GM12873 (cell line): ENCODE data around the gene TSPAN31.
A peak's percentile ranks its signal among the peaks of the same experiment; 100 is the strongest.

Experiments used
- TF ChIP-seq, protein P1 (sequence below): IDR thresholded peaks from 2 replicates; pipeline ENCODE4 v1.5.1; 2012; ENCODE audit warnings: low read depth, mild to moderate bottlenecking, moderate library complexity, low read length, control low read depth; ENCODE audit not compliant: insufficient read depth; ENCODE audit errors: missing control alignments

The TSPAN31 gene

DNA sequence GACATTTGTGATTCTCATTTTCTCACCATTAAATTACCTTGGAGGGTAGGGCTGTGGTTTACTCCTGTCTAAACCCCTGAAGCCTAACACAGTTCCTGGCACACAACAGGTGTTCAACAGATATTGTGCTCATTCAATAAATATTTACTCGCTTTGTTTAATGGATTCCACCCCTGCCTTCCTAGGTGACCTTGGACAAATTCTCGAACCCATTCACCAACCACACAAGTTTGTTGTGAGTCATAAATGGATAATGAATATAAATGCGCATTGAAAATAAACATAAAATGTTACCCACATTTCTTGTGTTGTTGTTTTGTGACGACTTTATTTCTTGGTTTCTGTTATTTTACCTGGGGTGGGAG is 37.4 kb downstream of the TSPAN31 start:
- TF ChIP-seq, protein P1, sequence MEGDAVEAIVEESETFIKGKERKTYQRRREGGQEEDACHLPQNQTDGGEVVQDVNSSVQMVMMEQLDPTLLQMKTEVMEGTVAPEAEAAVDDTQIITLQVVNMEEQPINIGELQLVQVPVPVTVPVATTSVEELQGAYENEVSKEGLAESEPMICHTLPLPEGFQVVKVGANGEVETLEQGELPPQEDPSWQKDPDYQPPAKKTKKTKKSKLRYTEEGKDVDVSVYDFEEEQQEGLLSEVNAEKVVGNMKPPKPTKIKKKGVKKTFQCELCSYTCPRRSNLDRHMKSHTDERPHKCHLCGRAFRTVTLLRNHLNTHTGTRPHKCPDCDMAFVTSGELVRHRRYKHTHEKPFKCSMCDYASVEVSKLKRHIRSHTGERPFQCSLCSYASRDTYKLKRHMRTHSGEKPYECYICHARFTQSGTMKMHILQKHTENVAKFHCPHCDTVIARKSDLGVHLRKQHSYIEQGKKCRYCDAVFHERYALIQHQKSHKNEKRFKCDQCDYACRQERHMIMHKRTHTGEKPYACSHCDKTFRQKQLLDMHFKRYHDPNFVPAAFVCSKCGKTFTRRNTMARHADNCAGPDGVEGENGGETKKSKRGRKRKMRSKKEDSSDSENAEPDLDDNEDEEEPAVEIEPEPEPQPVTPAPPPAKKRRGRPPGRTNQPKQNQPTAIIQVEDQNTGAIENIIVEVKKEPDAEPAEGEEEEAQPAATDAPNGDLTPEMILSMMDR: no peak

DNA sequence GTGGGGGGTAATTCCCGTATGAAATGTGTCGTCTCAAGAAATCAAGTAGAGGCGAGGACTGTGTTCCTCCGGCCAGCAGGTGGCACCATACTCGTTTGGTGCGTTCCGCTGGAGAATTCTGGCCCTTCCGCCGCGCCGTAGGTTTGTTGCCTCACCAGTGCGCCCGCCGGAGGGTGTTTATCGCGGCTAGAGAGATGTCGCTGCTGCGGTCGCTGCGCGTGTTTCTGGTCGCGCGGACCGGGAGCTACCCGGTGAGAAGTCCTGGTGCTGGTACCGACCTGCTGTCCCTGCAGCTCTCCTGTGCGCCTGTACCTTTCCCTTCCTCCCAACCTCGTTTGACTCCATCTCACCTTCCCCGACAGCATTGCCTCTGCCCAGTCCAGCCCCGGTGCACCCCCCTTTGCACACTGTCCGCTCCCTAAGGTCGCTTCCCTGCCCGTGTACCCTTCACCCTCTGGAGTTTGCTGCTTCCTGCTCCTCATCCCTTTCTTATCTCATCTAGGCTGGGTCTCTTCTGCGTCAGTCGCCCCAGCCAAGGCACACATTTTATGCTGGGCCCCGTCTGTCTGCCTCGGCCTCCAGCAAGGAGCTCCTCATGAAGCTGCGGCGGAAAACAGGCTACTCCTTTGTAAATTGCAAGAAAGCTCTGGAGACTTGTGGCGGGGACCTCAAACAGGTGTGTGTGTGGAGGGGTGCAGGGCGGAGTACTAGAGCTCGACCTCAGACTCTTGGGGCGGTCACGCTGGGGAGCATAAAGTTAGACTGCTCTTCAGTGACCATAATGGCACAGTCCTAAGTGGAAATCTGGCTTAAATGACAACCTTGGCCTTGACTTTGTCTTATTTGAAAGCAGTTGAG is 38.0 kb downstream of the TSPAN31 start, which contains the start of gene TSFM:
Gene TSFM (plus strand): TSS at position 180 of the 858 bp plus-strand sequence. CDS start 15 bp downstream, at position 195.
- TF ChIP-seq, protein P1: peak; percentile 94

DNA sequence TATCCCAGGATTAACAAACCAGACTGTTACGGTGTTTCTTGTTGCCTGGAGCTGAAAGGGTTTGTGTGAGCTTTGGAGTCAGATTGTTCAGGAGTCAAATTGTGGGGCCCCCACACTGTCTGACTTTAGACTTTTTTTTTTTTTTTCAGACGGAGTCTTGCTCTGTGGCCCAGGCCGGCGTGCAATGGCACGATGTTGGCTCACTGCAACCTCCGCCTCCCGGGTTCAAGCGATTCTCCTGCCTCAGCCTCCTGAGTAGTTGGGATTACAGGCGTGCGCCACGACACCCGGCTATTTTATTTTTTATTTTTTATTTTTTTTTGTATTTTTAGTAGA is 38.6 kb downstream of the TSPAN31 start:
- TF ChIP-seq, protein P1: no peak

DNA sequence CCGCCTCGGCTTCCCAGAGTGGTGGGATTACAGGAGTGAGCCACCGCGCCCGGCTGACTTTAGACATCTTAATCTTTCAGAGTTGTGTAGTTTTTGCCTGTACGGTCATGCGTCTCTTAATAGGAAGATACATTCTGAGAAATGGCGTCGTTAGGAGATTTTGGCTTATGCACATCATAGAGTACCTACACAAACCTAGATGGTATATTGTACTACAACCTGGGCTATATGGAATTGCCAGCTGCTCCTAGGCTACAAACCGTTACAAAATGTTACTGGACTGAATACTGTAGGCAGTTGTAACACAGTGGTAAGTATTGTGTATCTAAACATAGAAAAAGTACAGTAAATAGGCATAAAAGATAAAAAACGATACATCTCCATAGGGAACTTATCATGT is 39.0 kb downstream of the TSPAN31 start:
- TF ChIP-seq, protein P1: no peak

DNA sequence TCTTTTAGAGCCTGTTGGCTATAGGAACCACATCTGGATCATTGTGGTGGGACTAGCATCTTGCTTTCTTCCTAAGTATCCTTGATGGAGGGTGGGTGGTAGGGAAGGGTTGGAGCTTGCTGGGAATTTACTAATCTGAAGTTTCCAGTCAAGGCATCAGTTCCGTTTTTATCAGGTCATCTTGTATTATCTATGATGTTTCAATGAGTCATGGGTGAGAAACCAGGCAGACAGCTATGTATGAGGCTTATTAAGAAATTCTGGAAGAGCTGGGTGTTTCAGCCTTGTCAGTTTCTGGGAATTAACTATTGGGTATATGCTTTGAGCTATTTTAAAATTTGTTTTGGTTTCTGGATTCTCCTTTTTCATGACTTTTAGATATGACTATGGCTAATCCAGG is 49.1 kb downstream of the TSPAN31 start:
- TF ChIP-seq, protein P1: no peak

DNA sequence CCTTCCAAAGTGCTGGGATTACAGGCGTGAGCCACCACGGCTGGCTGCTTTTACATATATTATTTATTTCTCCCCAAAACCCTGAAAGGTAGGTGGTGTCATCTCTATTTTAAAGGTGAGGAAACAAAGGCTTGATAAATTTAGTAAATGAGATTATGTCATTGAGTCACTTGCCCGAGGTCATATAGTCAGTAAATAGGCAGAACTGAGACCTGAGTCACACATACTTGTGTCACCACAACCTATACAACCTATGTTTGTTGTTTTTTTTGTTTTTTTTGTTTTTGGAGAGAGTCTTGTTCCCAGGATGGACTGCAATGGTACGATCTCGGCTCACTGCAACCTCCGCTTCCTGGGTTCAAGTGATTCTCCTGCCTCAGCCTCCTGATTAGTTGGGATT is 50.5 kb downstream of the TSPAN31 start:
- TF ChIP-seq, protein P1: no peak

DNA sequence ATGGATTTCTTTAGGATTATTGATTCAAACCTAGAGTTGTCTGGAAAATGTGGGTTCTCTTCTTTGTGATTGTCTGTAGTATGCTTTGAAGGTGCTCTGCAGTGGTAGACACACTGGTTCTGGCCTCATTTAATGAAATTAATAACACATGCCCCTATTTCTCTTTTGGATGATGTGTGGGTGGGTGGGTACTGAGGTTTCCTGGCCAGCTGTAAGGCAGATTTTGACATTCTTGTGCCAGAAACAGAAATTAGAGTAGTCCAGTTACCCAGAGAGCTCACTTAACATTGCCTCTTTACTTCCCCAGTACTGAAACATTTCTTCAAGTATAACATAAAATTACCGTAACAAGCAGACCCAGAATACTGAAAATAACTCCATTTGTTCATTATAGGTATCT is 52.2 kb downstream of the TSPAN31 start:
- TF ChIP-seq, protein P1: no peak
